HepG2 (cell line): ENCODE results near the gene PHAX. TPM values are rescaled to one million over a fixed set of nuclear protein-coding genes. Genes with fewer than 3 reads are reported as not detected.
A peak's percentile ranks its signal among the peaks of the same experiment; 100 is the strongest.

Experiments
- CHD4 ChIP-seq: fragments of 200-600 bp; sonication (generic); IDR thresholded peaks from 2 replicates; pipeline ENCODE4 v1.7.0; 2017; ENCODE audit warnings: mild to moderate bottlenecking, low read length, borderline replicate concordance
- DPF2 ChIP-seq: sonication (generic); formaldehyde crosslinking; IDR thresholded peaks from 2 replicates; pipeline ENCODE4 v1.4.0; 2020; ENCODE audit warnings: mild to moderate bottlenecking, low read depth, missing genetic modification reagents, borderline replicate concordance
- GATAD2A ChIP-seq: IDR thresholded peaks from 2 replicates; pipeline ENCODE4 v1.6.1; 2016
- GFI1 ChIP-seq: sonication (generic); formaldehyde crosslinking; IDR thresholded peaks from 2 replicates; pipeline ENCODE4 v1.5.0; 2020; ENCODE audit warnings: missing genetic modification reagents, mild to moderate bottlenecking, borderline replicate concordance
- HDAC1 ChIP-seq: sonication (generic); formaldehyde crosslinking; IDR thresholded peaks from 2 replicates; pipeline ENCODE4 v1.5.1; 2020; ENCODE audit warnings: mild to moderate bottlenecking, missing genetic modification reagents
- HNF4A ChIP-seq: sonication (generic); formaldehyde crosslinking; IDR thresholded peaks from 2 replicates; pipeline ENCODE4 v1.4.0; 2020; ENCODE audit warnings: missing genetic modification reagents
- KDM5A ChIP-seq: fragments of 200-600 bp; sonication (generic); IDR thresholded peaks from 2 replicates; pipeline ENCODE4 v1.7.0; 2018; ENCODE audit warnings: antibody characterized with exemption, mild to moderate bottlenecking, low read length, borderline replicate concordance
- MAF1 ChIP-seq: sonication (generic); formaldehyde crosslinking; IDR thresholded peaks from 2 replicates; pipeline ENCODE4 v1.5.0; 2020; ENCODE audit warnings: missing genetic modification reagents, borderline replicate concordance
- MYC ChIP-seq: sonication (generic); formaldehyde crosslinking; IDR thresholded peaks from 2 replicates; pipeline ENCODE4 v1.9.0; 2021; ENCODE audit warnings: missing genetic modification reagents, borderline replicate concordance
- NBN ChIP-seq: fragments of 450-650 bp; conservative IDR thresholded peaks from 2 replicates; pipeline ENCODE4 v1.6.1; 2017
- PTBP1 ChIP-seq: fragments of 200-400 bp; formaldehyde crosslinking; IDR thresholded peaks from 2 replicates; pipeline ENCODE4 v1.6.1; 2018; ENCODE audit warnings: low read length, low read depth; ENCODE audit not compliant: poor library complexity, severe bottlenecking
- ZFAT ChIP-seq: sonication (generic); formaldehyde crosslinking; conservative IDR thresholded peaks from 2 replicates; pipeline ENCODE4 v1.8.1; 2023; ENCODE audit warnings: missing genetic modification reagents, inconsistent platforms
- ZKSCAN1 ChIP-seq: fragments of 150-350 bp; IDR thresholded peaks from 2 replicates; pipeline ENCODE4 v1.6.1; 2014; ENCODE audit warnings: low read length
- ZNF232 ChIP-seq: sonication (generic); formaldehyde crosslinking; IDR thresholded peaks from 2 replicates; pipeline ENCODE4 v1.4.0; 2020; ENCODE audit warnings: missing genetic modification reagents, borderline replicate concordance
- ZNF430 ChIP-seq: sonication (generic); formaldehyde crosslinking; IDR thresholded peaks from 2 replicates; pipeline ENCODE4 v1.9.0; 2021; ENCODE audit warnings: mild to moderate bottlenecking, missing genetic modification reagents
- ZNF556 ChIP-seq: sonication (generic); formaldehyde crosslinking; IDR thresholded peaks from 2 replicates; pipeline ENCODE4 v1.4.0; 2020; ENCODE audit warnings: mild to moderate bottlenecking, missing genetic modification reagents, borderline replicate concordance
- ZSCAN30 ChIP-seq: sonication (generic); formaldehyde crosslinking; IDR thresholded peaks from 2 replicates; pipeline ENCODE4 v1.5.0; 2020; ENCODE audit warnings: mild to moderate bottlenecking, missing genetic modification reagents
- polyA plus RNA-seq, 8 experiments: library from polyadenylated mRNA; depleted of rRNA in 3 of 8; stranded (reverse) in 7 of 8; unstranded in 1 of 8; fragments of >200 nt; fragmentation: Illumina TruSeq in 4 of 8; extraction: Trizol in 4 of 8; gene quantifications; 2 replicates each; pipeline versions ENCODE4 v1.2.1 to v1.2.3, GENCODE V29; 2011 to 2016; ENCODE audit warnings: low read depth in 4 of 8, missing spikeins in 1 of 8, mixed read lengths in 1 of 8; ENCODE audit not compliant: insufficient read depth in 1 of 8
- total RNA-seq, 5 experiments: library from RNA; depleted of rRNA; stranded (reverse); fragments of >200 nt; fragmentation: Illumina TruSeq; extraction: Trizol; gene quantifications; 2 replicates each; pipeline ENCODE4 v1.2.3, GENCODE V29; 2016; ENCODE audit warnings: low read depth in 1 of 5
- TF ChIP-seq, protein P1 (sequence below): sonication (generic); formaldehyde crosslinking; IDR thresholded peaks from 2 replicates; pipeline ENCODE4 v1.4.0; 2020; ENCODE audit warnings: missing genetic modification reagents
- TF ChIP-seq, protein P2 (sequence below): IDR thresholded peaks from 2 replicates; pipeline ENCODE4 v1.6.1; 2016; ENCODE audit warnings: mild to moderate bottlenecking, missing biosample characterization, missing genetic modification reagents
- TF ChIP-seq, protein P3 (sequence below): sonication (generic); formaldehyde crosslinking; conservative IDR thresholded peaks from 2 replicates; pipeline ENCODE4 v1.8.0; 2022; ENCODE audit warnings: missing genetic modification reagents
- TF ChIP-seq, protein P4 (sequence below): sonication (generic); formaldehyde crosslinking; IDR thresholded peaks from 2 replicates; pipeline ENCODE4 v1.4.0; 2020; ENCODE audit warnings: missing genetic modification reagents
- TF ChIP-seq, protein P5 (sequence below): sonication (generic); formaldehyde crosslinking; IDR thresholded peaks from 2 replicates; pipeline ENCODE4 v1.5.0; 2020; ENCODE audit warnings: missing genetic modification reagents, mild to moderate bottlenecking, borderline replicate concordance

The PHAX gene
- total and polyA plus RNA-seq, 2 of the 13 experiments (the other 11 are each of a cell fraction or from before 2014, with no cell fraction given), result 20.0 to 59.7 TPM

DNA sequence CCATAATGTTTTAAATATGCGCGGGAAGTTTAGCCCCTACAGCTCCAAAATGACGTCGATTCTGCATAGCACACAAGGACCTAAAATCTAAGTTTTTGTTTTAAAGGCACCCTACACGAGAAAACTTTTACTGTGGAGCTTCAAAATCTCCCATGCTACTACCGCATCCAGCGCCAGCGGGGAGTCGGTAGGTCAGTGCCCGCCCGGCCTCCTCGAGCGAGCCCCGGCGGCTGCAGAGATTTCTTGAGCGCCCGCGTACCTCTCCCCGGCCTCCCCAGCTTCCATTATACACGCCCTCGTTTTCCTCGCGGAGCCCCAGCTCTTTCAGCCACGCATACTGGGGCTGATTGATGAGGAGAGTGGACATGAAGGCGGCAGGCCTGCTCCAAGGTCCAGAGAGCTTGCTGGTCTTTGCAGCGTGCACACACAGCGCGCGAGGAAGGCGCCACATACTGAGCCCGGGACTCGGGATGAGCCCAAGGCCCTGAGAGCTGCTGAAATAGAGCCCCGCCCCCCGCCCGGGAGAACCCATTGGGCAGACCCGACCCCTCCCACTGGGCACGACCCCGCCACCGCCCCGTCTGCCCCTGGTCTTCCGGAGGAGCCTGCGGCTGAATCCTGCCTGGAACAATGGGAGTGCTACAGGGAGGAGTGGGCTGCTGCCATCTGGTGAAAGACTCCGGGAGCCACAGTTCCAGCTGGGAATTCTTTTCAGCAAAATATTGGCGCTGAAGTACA is 5.8 kb upstream of the PHAX start, which contains the start of gene ALDH7A1 (continued):
- TF ChIP-seq ZNF232 (CRISPR knock-in tag) (peak; percentile 85; the same call in 1 of the 2 replicates), KDM5A (peak; percentile 61; the same call in 1 of the 2 replicates), GFI1 (CRISPR knock-in tag) (peak; percentile 84), HDAC1 (peak; percentile 84), ZNF556 (CRISPR knock-in tag) (peak; percentile 37; the same call in 1 of the 2 replicates), ZSCAN30 (CRISPR knock-in tag) (no peak), ZNF430 (CRISPR knock-in tag) (no peak), DPF2 (CRISPR knock-in tag) (no peak), CHD4 (no peak; the same call in 1 of the 2 replicates), NBN (no peak), GATAD2A (CRISPR knock-in tag) (peak; percentile 76), ZFAT (CRISPR knock-in tag) (no peak), MYC (peak; percentile 91), ZKSCAN1 (peak; percentile 50; the same call in 1 of the 2 replicates), MAF1 (CRISPR knock-in tag) (peak; percentile 82; the same call in 1 of the 2 replicates), HNF4A (CRISPR knock-in tag) (peak; percentile 69), PTBP1 (no peak)
- TF ChIP-seq, protein P1, sequence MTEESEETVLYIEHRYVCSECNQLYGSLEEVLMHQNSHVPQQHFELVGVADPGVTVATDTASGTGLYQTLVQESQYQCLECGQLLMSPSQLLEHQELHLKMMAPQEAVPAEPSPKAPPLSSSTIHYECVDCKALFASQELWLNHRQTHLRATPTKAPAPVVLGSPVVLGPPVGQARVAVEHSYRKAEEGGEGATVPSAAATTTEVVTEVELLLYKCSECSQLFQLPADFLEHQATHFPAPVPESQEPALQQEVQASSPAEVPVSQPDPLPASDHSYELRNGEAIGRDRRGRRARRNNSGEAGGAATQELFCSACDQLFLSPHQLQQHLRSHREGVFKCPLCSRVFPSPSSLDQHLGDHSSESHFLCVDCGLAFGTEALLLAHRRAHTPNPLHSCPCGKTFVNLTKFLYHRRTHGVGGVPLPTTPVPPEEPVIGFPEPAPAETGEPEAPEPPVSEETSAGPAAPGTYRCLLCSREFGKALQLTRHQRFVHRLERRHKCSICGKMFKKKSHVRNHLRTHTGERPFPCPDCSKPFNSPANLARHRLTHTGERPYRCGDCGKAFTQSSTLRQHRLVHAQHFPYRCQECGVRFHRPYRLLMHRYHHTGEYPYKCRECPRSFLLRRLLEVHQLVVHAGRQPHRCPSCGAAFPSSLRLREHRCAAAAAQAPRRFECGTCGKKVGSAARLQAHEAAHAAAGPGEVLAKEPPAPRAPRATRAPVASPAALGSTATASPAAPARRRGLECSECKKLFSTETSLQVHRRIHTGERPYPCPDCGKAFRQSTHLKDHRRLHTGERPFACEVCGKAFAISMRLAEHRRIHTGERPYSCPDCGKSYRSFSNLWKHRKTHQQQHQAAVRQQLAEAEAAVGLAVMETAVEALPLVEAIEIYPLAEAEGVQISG (CRISPR knock-in tag), result peak; percentile 97
- TF ChIP-seq, protein P2, sequence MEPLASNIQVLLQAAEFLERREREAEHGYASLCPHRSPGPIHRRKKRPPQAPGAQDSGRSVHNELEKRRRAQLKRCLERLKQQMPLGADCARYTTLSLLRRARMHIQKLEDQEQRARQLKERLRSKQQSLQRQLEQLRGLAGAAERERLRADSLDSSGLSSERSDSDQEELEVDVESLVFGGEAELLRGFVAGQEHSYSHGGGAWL, result peak; percentile 82; the same call in 1 of the 2 replicates
- TF ChIP-seq, protein P3, sequence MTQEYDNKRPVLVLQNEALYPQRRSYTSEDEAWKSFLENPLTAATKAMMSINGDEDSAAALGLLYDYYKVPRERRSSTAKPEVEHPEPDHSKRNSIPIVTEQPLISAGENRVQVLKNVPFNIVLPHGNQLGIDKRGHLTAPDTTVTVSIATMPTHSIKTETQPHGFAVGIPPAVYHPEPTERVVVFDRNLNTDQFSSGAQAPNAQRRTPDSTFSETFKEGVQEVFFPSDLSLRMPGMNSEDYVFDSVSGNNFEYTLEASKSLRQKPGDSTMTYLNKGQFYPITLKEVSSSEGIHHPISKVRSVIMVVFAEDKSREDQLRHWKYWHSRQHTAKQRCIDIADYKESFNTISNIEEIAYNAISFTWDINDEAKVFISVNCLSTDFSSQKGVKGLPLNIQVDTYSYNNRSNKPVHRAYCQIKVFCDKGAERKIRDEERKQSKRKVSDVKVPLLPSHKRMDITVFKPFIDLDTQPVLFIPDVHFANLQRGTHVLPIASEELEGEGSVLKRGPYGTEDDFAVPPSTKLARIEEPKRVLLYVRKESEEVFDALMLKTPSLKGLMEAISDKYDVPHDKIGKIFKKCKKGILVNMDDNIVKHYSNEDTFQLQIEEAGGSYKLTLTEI (CRISPR knock-in tag), result no peak
- TF ChIP-seq, protein P4, sequence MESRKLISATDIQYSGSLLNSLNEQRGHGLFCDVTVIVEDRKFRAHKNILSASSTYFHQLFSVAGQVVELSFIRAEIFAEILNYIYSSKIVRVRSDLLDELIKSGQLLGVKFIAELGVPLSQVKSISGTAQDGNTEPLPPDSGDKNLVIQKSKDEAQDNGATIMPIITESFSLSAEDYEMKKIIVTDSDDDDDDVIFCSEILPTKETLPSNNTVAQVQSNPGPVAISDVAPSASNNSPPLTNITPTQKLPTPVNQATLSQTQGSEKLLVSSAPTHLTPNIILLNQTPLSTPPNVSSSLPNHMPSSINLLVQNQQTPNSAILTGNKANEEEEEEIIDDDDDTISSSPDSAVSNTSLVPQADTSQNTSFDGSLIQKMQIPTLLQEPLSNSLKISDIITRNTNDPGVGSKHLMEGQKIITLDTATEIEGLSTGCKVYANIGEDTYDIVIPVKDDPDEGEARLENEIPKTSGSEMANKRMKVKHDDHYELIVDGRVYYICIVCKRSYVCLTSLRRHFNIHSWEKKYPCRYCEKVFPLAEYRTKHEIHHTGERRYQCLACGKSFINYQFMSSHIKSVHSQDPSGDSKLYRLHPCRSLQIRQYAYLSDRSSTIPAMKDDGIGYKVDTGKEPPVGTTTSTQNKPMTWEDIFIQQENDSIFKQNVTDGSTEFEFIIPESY, result peak; percentile 25; the same call in 1 of the 2 replicates
- TF ChIP-seq, protein P5, sequence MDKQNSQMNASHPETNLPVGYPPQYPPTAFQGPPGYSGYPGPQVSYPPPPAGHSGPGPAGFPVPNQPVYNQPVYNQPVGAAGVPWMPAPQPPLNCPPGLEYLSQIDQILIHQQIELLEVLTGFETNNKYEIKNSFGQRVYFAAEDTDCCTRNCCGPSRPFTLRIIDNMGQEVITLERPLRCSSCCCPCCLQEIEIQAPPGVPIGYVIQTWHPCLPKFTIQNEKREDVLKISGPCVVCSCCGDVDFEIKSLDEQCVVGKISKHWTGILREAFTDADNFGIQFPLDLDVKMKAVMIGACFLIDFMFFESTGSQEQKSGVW (CRISPR knock-in tag), result no peak
